Natural killer cell (primary cell): ENCODE measurements around the gene TAF4. TPM values are rescaled to one million over a fixed set of nuclear protein-coding genes. Genes with fewer than 3 reads are reported as not detected.
"Not testable (repeated sequence)": the region's sequence is repeated elsewhere in the genome, so short reads cannot be mapped to it uniquely, and the experiment has no call there.

Experiments used
- ATAC-seq, 3 donors: fragments of 150-1000 bp in 2 of 3; fragments of 200-7000 bp in 1 of 3; cut with Tn5 transposase; 1 replicate in 1 of 3; 2 replicates in 2 of 3; pipeline ENCODE4 v1.10.0; 2021; ENCODE audit warnings: mild to moderate bottlenecking in 2 of 3, moderate library complexity in 2 of 3
- DNase-seq, 2 donors: peaks; one replicate each; pipeline versions ENCODE4 v3.0.0 to v3.0.0-alpha.2; 2013 to 2021; ENCODE audit warnings: mixed read lengths in 1 of 2
- H3K27ac ChIP-seq: one replicate; pipeline ENCODE4 v1.5.1; 2013; ENCODE audit warnings: mild to moderate bottlenecking, low read length
- H3K27me3 ChIP-seq: one replicate; pipeline ENCODE4 v1.6.1; 2013; ENCODE audit warnings: low read length; ENCODE audit not compliant: control insufficient read depth, insufficient read depth
- H3K36me3 ChIP-seq: one replicate; pipeline ENCODE4 v1.6.1; 2013; ENCODE audit warnings: low read length; ENCODE audit not compliant: control insufficient read depth, insufficient read depth
- H3K4me1 ChIP-seq: one replicate; pipeline ENCODE4 v1.6.1; 2013; ENCODE audit warnings: low read length; ENCODE audit not compliant: control insufficient read depth, insufficient read depth
- H3K4me3 ChIP-seq: one replicate; pipeline ENCODE4 v1.5.1; 2013; ENCODE audit warnings: low read length
- H3K9me3 ChIP-seq: one replicate; pipeline ENCODE4 v1.6.1; 2013; ENCODE audit warnings: low read length; ENCODE audit not compliant: control insufficient read depth, insufficient read depth
- H3K27ac Mint-ChIP-seq, 2 donors: one replicate each; pipeline ENCODE4 v1.8.0; 2022; ENCODE audit warnings: mild to moderate bottlenecking in 2 of 2, mixed read lengths in 2 of 2, moderate library complexity in 1 of 2
- H3K27me3 Mint-ChIP-seq, 2 donors: one replicate each; pipeline ENCODE4 v1.8.0; 2022; ENCODE audit warnings: low read depth in 2 of 2, mixed read lengths in 2 of 2
- H3K36me3 Mint-ChIP-seq: one replicate; pipeline ENCODE4 v1.8.0; 2022; ENCODE audit warnings: mixed read lengths
- H3K4me1 Mint-ChIP-seq, 2 donors: one replicate each; pipeline ENCODE4 v1.8.0; 2022; ENCODE audit warnings: mixed read lengths in 2 of 2
- H3K4me3 Mint-ChIP-seq: one replicate; pipeline ENCODE4 v1.8.0; 2022; ENCODE audit warnings: mild to moderate bottlenecking, moderate library complexity, mixed read lengths
- H3K9me3 Mint-ChIP-seq, 2 donors: one replicate each; pipeline ENCODE4 v1.8.0; 2022; ENCODE audit warnings: mixed read lengths in 2 of 2
- CTCF ChIP-seq: fragments of 200-600 bp; IDR thresholded peaks from one replicate; pipeline ENCODE4 v1.8.0; 2022; ENCODE audit warnings: antibody characterized with exemption
- WGBS: methylation state at CpG from one replicate; pipeline ENCODE4 v1.1.7; 2013; ENCODE audit warnings: missing lambda C conversion rate; ENCODE audit not compliant: insufficient coverage; 5-methylcytosine and 5-hydroxymethylcytosine counted together
- intact Hi-C: fragments of 100-400 bp; cut with micrococcal nuclease; formaldehyde crosslinking; loops from one replicate; pipeline ENCODE4 v1.14.2; 2022
- total RNA-seq, 4 donors: library from RNA; stranded (reverse); fragments of 120-200 nt in 1 of 4; gene quantifications; one replicate each; pipeline versions ENCODE4 v1.2.3 to v1.2.4, GENCODE V29; 2013 to 2022

The TAF4 gene
- total RNA-seq, 3 donors from 2014 or later (not counting 1 experiment from before 2014, with no cell fraction given) = 30.0 to 35.1 (median 30.3) TPM

- no peaks in the 10 kb centered on the region for H3K27me3 ChIP-seq
- no peak overlapping the region for H3K27ac ChIP-seq
- peaks cover 27% of the 10 kb centered on the region for H3K36me3 ChIP-seq
- Mint-ChIP-seq H3K4me1 (peaks cover 56 to 63% of the 10 kb centered on the region in 2 donors), H3K27me3 (no peaks in the 10 kb centered on the region), H3K4me3 (peak overlapping the region; percentile 45), H3K27ac (peak overlapping the region in 1 of 2 donors; percentile 45), H3K9me3 (peaks cover 6 to 12% of the 10 kb centered on the region in 2 donors), H3K36me3 (peaks cover 40% of the 10 kb centered on the region)
- no peak for DNase-seq
- WGBS = 98% methylated on average over 18 of the region's 18 CpGs
- H3K4me3 ChIP-seq = no peak overlapping the region
- peaks cover 22% of the 10 kb centered on the region for H3K9me3 ChIP-seq
- no peak for TF ChIP-seq CTCF
- peaks cover 36% of the 10 kb centered on the region for H3K4me1 ChIP-seq
- intact Hi-C loops = no loop called here
- ATAC-seq = no peak
Measured at GRCh38 chr20:61988665-61989064, 77.0 kb downstream of the TAF4 start.

- H3K4me1 ChIP-seq = peaks cover 49% of the 10 kb centered on the region
- H3K27ac ChIP-seq = no peak overlapping the region
- WGBS = 98% methylated on average over 15 of the region's 16 CpGs
- Mint-ChIP-seq H3K27me3 (no peaks in the 10 kb centered on the region), H3K36me3 (peaks cover 28% of the 10 kb centered on the region), H3K27ac (no peak overlapping the region), H3K4me1 (peaks cover 59 to 73% of the 10 kb centered on the region in 2 donors), H3K9me3 (peaks cover 10 to 15% of the 10 kb centered on the region in 2 donors), H3K4me3 (no peak overlapping the region)
- no peaks in the 10 kb centered on the region for H3K27me3 ChIP-seq
- TF ChIP-seq CTCF = no peak
- ATAC-seq = no peak
- H3K4me3 ChIP-seq = no peak overlapping the region
- peaks cover 31% of the 10 kb centered on the region for H3K9me3 ChIP-seq
- peaks cover 13% of the 10 kb centered on the region for H3K36me3 ChIP-seq
- no peak for DNase-seq
- intact Hi-C loops = no loop called here
Measured at GRCh38 chr20:61986762-61987321, 78.8 kb downstream of the TAF4 start.

DNA sequence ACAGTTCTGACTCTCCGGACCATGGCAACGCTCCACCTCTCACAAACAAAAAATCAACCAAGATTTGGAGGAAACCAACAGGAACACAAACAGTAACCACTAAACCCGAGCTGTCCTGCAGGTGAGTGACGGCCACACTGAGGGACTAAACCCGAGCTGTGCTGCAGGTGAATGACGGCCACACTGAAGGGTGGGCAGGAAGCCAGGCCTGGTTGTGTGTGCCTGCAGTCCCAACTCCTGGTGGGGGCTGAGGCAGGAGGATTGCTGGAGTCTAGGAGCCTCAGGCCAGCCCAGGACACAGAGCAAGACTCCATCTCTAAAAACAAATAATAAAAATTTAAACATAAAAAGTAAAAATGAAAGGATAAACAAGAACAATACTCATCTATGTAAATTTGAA lies 80.6 kb downstream of the TAF4 start:
- 95% methylated on average over 6 of the region's 6 CpGs for WGBS
- peaks cover 7% of the 10 kb centered on the region for H3K36me3 ChIP-seq
- Mint-ChIP-seq H3K4me3 (no peak overlapping the region), H3K9me3 (peaks cover 7 to 10% of the 10 kb centered on the region in 2 donors), H3K27me3 (no peaks in the 10 kb centered on the region), H3K36me3 (peaks cover 18% of the 10 kb centered on the region), H3K4me1 (peaks cover 57 to 73% of the 10 kb centered on the region in 2 donors), H3K27ac (no peak overlapping the region)
- H3K4me1 ChIP-seq = peaks cover 54% of the 10 kb centered on the region
- H3K27me3 ChIP-seq = no peaks in the 10 kb centered on the region
- TF ChIP-seq CTCF = no peak
- no peak overlapping the region for H3K27ac ChIP-seq
- H3K9me3 ChIP-seq = peaks cover 30% of the 10 kb centered on the region
- intact Hi-C loops = no loop called here
- no peak overlapping the region for H3K4me3 ChIP-seq
- no peak for ATAC-seq
- no peak for DNase-seq

DNA sequence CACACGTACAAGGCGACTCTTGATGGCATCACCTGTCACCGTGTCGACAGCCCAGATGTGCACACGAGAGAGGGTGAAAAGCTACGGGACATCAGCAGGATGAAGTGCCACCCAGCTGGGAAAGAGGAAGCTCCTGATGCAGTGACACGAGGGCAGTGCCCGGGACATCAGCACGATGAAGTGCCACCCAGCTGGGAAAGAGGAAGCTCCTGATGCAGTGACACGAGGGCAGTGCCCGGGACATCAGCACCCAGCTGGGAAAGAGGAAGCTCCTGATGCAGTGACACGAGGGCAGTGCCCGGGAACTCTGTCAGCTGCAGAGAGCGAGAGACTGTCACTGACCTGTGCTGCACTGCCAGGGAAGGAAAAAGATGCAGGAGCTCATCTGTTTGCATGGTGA lies 81.2 kb downstream of the TAF4 start:
- ATAC-seq, H3K4me3 ChIP-seq, H3K27me3 ChIP-seq, H3K36me3 ChIP-seq, DNase-seq, H3K27ac ChIP-seq, H3K4me3 Mint-ChIP-seq, intact Hi-C loops, H3K27ac Mint-ChIP-seq, H3K27me3 Mint-ChIP-seq, H3K9me3 Mint-ChIP-seq: not testable (repeated sequence)
- peaks cover 51% of the 10 kb centered on the region for H3K4me1 ChIP-seq
- H3K9me3 ChIP-seq = peaks cover 30% of the 10 kb centered on the region
- Mint-ChIP-seq H3K4me1 (peaks cover 50 to 67% of the 10 kb centered on the region in 2 donors), H3K36me3 (peaks cover 15% of the 10 kb centered on the region)
- 94% methylated on average over 14 of the region's 14 CpGs for WGBS
